IPS-18a (cell line): Measurements from ENCODE around the gene FAH.

Source experiments
- H3K27ac ChIP-seq: one replicate; pipeline ENCODE4 v1.5.1; 2013; ENCODE audit warnings: low read length
- H3K27me3 ChIP-seq: one replicate; pipeline ENCODE4 v1.6.1; 2013; ENCODE audit warnings: mild to moderate bottlenecking, low read length; ENCODE audit not compliant: control insufficient read depth, insufficient read depth
- H3K36me3 ChIP-seq: one replicate; pipeline ENCODE4 v1.6.1; 2013; ENCODE audit warnings: low read depth, low read length; ENCODE audit not compliant: control insufficient read depth
- H3K4me1 ChIP-seq: one replicate; pipeline ENCODE4 v1.6.1; 2013; ENCODE audit warnings: low read depth, low read length; ENCODE audit not compliant: control insufficient read depth
- H3K4me3 ChIP-seq: one replicate; pipeline ENCODE4 v1.5.1; 2013; ENCODE audit warnings: low read length
- H3K9ac ChIP-seq: one replicate; pipeline ENCODE4 v1.6.1; 2013; ENCODE audit warnings: mild to moderate bottlenecking, low read length, moderate library complexity
- H3K9me3 ChIP-seq: one replicate; pipeline ENCODE4 v1.6.1; 2013; ENCODE audit warnings: low read depth, low read length; ENCODE audit not compliant: control insufficient read depth

FAH gene

GRCh38 chr15:80217327-80217900 is 64.6 kb downstream of the FAH start:
- Histone ChIP-seq H3K4me1 (no peaks in the 10 kb centered on the region), H3K9me3 (no peaks in the 10 kb centered on the region), H3K36me3 (no peaks in the 10 kb centered on the region), H3K4me3 (no peak overlapping the region), H3K9ac (no peak overlapping the region), H3K27me3 (no peaks in the 10 kb centered on the region), H3K27ac (no peak overlapping the region)

DNA sequence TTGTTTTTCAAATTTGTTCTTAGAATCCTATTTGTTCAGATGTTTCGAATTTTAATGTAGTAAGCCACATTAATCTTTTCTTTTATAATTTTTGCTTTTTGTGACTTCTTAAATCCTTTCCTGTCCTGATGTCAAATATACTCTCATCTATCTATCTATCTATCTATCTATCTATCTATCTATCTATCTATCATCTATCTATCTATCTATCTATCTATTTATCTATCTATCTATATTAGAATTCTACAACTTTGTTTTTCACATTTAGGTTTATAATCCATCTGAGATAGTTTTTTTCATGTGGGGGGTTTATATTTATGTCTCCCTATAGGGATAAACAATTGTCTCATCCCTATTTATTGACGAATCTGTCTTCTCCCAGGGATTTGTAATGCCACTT is 67.2 kb downstream of the FAH start:
- Histone ChIP-seq H3K4me3 (no peak overlapping the region), H3K4me1 (no peaks in the 10 kb centered on the region), H3K9ac (no peak overlapping the region), H3K36me3 (no peaks in the 10 kb centered on the region), H3K9me3 (no peaks in the 10 kb centered on the region), H3K27me3 (no peaks in the 10 kb centered on the region), H3K27ac (no peak overlapping the region)

GRCh38 chr15:80228959-80229610 is 76.3 kb downstream of the FAH start:
- Histone ChIP-seq H3K4me1 (peaks cover 10% of the 10 kb centered on the region), H3K9ac (no peak overlapping the region), H3K9me3 (no peaks in the 10 kb centered on the region), H3K36me3 (no peaks in the 10 kb centered on the region), H3K27ac (no peak overlapping the region), H3K4me3 (no peak overlapping the region), H3K27me3 (no peaks in the 10 kb centered on the region)

GRCh38 chr15:80231371-80231770 is 78.6 kb downstream of the FAH start:
- no peaks in the 10 kb centered on the region for H3K36me3 ChIP-seq
- H3K27me3 ChIP-seq, result no peaks in the 10 kb centered on the region
- no peaks in the 10 kb centered on the region for H3K9me3 ChIP-seq
- H3K9ac ChIP-seq, result no peak overlapping the region
- H3K27ac ChIP-seq, result no peak overlapping the region
- H3K4me3 ChIP-seq, result no peak overlapping the region
- peaks cover 10% of the 10 kb centered on the region for H3K4me1 ChIP-seq

GRCh38 chr15:80233581-80233980 is 80.8 kb downstream of the FAH start:
- peaks cover 10% of the 10 kb centered on the region for H3K4me1 ChIP-seq
- no peak overlapping the region for H3K27ac ChIP-seq
- no peaks in the 10 kb centered on the region for H3K9me3 ChIP-seq
- H3K36me3 ChIP-seq, result no peaks in the 10 kb centered on the region
- no peak overlapping the region for H3K9ac ChIP-seq
- H3K27me3 ChIP-seq, result no peaks in the 10 kb centered on the region
- H3K4me3 ChIP-seq, result no peak overlapping the region

DNA sequence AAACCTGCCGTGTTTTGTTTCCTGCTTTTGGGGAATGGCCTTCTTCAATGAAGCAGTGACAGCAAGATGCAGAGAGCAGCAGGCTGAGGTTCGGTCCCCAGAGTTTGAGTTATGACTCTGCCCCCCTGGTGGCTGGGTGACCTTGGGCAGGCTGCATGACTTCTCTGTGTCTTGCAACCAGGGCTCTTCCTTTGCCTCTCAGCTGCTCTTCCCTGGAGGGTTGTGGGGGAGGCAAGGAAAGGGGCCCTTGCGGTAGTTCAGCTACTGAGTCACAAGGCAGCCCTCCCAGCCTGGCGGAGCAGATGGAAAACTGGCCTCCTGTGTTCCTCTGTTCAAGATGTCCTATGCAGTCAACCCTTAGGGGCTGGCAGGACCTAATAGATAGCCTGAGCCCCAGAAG is 82.1 kb downstream of the FAH start:
- no peaks in the 10 kb centered on the region for H3K36me3 ChIP-seq
- no peak overlapping the region for H3K9ac ChIP-seq
- H3K9me3 ChIP-seq, result no peaks in the 10 kb centered on the region
- H3K4me1 ChIP-seq, result peaks cover 10% of the 10 kb centered on the region
- H3K27ac ChIP-seq, result no peak overlapping the region
- no peaks in the 10 kb centered on the region for H3K27me3 ChIP-seq
- H3K4me3 ChIP-seq, result no peak overlapping the region
